Erythroblast (primary cell): ENCODE measurements around the gene ASB2.

ENCODE experiments used
- GATA1 ChIP-seq: IDR thresholded peaks from 2 replicates; pipeline ENCODE4 v1.6.1; 2011; ENCODE audit warnings: low read depth, mild to moderate bottlenecking, control low read depth, low read length, moderate library complexity
- POLR2A ChIP-seq: IDR thresholded peaks from 2 replicates; pipeline ENCODE4 v1.6.1; 2011; ENCODE audit warnings: mild to moderate bottlenecking, low read length

DNA sequence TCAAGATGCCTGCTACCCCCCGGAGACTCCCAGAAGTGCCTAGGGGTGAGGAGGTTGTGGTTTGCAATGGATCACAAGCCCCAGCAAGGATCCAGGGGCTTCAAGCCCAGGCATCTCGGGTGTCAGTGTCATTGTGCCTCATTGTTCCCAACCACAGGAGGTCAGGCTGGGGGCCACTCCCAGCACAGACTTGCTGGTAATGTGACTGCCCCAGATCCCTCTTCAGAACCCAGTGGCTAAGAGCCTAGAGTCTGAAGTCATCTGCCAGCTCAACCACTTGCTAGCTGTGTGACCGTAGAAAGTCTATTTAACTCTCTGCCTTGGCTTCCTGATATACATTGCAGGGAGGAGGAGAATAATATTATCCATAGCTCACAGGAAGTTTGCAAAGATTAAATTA, 7.7 kb upstream of the ASB2 start:
- TF ChIP-seq POLR2A (no peak), GATA1 (no peak)
